ENCODE results near the gene KISS1.

DNA sequence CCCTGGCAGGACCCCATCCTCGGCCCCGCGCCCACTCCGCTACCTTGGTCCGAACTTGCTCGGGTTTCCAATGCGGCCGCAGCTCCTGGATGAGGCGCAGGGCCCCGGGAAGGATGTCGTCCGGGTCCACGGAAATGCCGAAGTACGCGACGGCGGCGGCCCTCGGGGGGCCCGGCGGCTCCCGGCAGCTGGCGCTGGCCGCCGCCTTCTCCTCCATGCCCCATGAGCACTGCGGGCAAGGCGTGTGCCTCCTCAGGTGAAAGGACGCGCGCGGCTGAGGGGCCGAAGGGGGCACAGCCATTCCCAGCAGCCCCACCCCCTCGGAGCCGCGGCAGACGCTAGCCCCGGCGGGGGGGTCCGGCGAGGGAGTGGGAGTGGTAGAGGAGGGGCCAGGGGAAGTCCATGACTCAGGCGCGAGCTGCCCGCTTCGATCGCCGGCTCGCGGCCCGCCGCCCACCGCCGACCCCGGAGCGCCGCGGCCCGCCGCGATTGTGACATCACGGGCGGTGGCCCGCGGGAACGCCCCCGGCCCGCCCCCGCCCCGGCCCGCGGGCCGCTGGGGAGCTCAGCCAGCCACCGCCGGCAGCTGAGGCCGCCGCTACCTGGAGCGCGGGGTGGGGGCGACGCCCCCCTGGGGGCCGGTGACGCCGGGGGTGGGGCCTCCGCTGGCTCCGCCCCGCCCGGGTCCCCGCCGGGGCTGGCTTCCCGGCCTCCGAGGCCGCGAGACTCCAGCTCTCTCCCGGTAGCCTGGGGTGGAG lies 44.6 kb downstream of the KISS1 start, which contains the start of gene ETNK2:
- TF ChIP-seq, protein P1, sequence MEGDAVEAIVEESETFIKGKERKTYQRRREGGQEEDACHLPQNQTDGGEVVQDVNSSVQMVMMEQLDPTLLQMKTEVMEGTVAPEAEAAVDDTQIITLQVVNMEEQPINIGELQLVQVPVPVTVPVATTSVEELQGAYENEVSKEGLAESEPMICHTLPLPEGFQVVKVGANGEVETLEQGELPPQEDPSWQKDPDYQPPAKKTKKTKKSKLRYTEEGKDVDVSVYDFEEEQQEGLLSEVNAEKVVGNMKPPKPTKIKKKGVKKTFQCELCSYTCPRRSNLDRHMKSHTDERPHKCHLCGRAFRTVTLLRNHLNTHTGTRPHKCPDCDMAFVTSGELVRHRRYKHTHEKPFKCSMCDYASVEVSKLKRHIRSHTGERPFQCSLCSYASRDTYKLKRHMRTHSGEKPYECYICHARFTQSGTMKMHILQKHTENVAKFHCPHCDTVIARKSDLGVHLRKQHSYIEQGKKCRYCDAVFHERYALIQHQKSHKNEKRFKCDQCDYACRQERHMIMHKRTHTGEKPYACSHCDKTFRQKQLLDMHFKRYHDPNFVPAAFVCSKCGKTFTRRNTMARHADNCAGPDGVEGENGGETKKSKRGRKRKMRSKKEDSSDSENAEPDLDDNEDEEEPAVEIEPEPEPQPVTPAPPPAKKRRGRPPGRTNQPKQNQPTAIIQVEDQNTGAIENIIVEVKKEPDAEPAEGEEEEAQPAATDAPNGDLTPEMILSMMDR (conservative IDR thresholded peaks at IDR 0.05; ENCODE audit: low read length), result no peak
- no peak for TF ChIP-seq EZH2phosphoT487 (IDR thresholded peaks at IDR 0.05; ENCODE audit: borderline replicate concordance, low read depth, low read length)
